Measurements from ENCODE around the gene APRT.
"Not testable (repeated sequence)": the region's sequence is repeated elsewhere in the genome, so short reads cannot be mapped to it uniquely, and the experiment has no call there.

The APRT gene

GRCh38 chr16:88772871-88773811, 38.6 kb downstream of the APRT start:
- DNase-seq (ENCODE audit: low read depth in 2 of 2) = no peak

DNA sequence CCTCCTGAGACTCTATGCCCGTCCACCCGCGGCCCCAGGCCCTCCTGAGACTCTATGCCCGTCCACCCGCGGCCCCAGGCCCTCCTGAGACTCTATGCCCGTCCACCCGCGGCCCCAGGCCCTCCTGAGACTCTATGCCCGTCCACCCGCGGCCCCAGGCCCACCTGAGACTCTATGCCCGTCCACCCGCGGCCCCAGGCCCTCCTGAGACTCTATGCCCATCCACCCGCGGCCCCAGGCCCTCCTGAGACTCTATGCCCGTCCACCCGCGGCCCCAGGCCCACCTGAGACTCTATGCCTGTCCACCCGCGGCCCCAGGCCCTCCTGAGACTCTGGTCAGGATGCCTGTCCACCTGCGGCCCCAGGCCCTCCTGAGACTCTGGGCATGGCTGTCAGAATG, 39.9 kb downstream of the APRT start:
- DNase-seq (ENCODE audit: low read depth in 2 of 2) = not testable (repeated sequence)

DNA sequence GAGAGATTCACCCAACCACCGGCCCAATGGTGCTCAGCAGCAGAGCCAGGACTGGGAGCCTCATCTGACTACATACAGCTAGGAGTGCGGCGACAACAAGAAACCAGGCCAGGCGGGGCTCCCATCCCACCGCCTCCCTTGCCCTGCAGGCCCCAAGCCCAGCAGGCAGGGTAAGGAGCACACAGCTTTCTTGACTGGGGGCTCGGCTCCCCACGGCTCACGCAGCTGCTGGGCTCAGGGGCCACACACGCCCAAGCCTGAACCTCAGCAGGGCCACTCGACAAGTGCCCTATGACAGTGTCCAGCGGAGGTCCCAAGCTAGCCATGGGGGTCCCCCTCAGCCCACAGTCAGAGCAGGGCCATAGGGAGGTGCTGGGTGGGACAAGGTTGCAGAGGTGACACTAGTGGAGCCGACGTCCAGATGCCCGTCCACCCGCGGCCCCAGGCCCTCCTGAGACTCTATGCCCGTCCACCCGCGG, 40.4 kb downstream of the APRT start:
- DNase-seq (ENCODE audit: low read depth in 2 of 2) = no peak

DNA sequence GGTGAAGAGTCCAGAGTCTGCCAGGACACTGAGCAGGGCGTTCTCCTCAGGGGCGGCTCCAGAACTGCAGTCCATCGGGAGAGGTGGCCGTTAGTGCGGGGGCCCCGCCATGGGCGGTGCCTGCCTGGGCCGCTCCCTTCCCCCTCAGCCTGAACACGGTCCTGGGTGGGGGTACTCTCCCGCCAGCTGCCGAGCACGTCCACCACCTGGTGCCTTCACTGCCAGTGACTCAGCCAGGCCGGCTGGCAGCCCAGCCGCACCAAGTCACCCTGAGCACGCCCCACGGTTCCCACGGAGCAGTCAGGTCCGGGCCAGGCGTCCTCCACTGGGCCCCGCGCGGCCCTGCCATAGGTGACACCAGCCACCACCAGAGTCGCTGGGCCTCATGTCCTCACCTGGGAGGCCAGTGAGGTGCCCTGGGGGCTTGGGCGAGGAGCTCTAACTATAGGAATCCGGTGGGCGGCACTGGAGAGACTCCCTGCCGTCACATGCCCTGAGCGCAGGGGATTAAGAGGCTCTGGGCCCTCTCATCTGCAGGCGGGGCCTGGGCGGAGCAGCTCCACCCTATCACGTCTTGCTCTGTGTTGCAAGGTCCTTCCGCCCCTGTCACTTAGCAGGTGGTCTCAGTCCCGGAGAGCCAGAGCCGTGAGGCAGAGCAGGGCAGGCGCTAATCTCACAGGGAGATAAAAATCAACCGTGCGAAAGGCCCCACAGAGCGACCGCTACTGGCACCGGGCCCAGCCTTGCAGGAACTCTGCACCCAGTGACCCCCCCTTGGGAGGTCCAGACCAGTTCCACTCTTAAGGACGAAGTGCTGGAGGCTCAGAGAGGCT, 41.1 kb downstream of the APRT start:
- DNase-seq (ENCODE audit: low read depth in 2 of 2) = no peak

DNA sequence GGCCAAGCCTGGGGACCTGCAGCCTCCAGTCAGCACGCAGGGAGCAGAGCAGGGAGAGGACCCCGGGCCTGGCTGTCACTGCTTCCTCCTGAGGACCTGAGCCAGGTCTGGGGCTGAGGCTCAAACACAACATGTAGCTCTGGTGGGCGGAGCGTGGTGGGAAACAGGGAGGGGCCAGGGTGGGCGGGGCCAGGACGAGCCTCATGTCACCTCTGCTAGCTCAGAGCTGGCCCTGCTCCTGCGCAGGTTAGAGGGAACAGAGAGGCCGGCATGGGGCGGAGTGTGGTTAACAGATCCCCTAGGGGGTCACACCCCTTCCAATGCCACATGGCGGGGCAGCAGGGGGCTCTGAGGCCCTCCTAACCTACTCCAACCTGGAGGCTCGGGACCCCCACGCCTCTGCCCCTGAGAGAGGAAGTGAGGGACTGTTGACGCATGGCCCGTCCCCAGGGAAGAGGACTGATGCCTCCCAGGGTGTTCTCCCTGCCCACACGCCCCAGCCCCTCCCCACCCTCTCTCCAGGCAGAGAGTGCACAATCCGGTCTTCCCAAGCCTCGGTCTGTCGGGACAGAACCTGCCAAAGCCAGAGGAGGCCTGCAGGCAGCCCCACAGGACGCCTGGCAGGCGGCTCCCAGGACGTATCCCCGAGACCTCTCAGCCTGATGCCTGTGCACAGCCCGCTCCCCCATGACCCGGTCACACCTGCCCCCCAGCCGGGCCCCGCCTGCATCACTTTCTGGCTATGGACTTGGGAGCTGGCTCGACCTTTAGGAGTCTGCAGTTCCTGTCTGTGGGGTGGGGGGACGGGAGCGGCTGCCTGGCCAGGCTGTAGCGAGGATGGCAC, 41.9 kb downstream of the APRT start:
- DNase-seq (ENCODE audit: low read depth in 2 of 2) = no peak

DNA sequence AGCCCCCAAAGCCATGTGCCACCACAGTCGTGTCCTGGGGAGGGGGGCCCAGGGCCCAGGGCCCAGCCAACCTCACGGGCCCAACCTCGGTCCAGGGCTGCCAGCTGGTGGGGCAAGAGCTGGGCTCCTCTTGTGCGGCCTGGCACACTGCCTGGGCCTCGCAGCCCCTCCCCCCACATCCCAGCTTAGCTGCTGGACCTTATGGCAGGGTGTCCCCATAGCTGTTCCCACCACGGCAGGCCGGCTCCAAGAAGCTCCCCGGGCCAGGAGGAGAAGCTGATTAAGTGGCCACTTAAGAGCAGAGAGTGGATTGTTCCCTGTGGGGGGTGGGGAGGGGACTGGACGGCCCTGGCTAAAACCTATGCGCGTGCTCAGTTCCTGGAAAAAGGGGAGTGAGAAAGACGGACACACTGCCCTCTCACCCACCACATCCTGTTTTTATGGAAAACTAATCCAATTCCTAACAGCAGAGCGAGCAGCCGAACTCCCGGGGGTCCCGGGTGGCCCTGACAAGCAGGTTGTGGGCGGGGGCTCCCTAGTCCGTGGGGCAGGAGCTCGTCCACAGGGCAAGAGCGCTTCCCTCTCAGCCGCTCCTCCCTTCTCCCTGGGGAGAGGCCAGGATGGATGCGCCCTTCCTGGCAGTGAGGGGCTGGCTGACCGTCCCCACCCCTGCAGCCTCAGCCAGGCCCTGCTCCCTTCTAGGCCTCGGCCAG, 43.5 kb downstream of the APRT start:
- DNase-seq (ENCODE audit: low read depth in 2 of 2) = no peak

- DNase-seq (ENCODE audit: low read depth in 2 of 2) = no peak
Observed at GRCh38 chr16:88767546-88768070, 44.1 kb downstream of the APRT start.

GRCh38 chr16:88766975-88767374, 44.8 kb downstream of the APRT start:
- DNase-seq (ENCODE audit: low read depth in 2 of 2) = no peak

- DNase-seq (ENCODE audit: low read depth in 2 of 2) = no peak
Observed at GRCh38 chr16:88764913-88765349, 46.8 kb downstream of the APRT start.

- no peak for DNase-seq (ENCODE audit: low read depth in 2 of 2)
Observed at GRCh38 chr16:88764080-88764479, 47.6 kb downstream of the APRT start.

DNA sequence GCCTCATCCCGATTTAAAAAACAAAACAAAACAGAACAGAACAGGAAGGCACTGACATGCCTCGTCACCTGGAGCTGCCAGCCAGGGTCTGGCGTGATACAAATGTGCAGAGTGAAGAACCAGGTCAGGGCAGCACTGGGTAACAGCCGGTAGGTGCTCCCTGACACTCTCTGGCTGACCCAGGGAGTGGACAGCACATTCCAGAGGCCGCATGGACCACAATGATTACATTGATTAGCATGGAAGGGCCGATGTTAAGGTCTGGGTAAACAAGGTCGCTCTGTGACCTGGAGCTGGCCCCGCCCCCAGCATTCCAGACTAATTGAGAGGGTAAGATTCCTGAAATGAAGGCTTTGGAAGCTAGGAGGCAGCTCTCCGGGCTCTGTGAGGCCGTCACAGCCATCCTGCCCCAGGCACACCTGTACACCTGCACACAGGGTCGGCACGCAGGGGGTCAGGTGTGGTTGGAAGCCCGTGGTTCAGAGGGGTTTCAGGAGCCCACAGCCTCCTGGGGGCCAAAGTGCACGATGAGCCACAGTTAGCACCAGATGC, 48.1 kb downstream of the APRT start:
- DNase-seq (ENCODE audit: low read depth in 2 of 2) = no peak

DNA sequence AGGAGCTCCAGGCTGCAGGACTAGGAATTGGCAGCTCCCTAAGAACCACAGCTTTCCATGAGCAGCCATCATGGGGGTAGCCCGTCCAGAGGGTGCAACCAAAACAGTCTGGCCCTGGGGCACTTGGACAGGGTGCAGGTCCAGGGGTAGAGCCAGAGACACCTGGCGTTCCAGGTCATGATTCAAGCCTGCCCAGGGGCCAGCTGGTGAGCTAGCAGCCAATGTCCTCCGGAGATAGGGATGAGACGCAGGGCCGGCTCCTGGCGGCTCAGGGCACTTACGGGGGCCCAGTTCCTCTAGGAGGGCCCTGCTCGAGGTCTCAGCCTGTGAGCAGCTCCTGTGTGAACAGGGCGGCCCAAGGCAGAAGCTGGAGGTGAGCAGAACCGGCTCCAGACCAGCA, 48.8 kb downstream of the APRT start:
- DNase-seq (ENCODE audit: low read depth in 2 of 2) = no peak

DNA sequence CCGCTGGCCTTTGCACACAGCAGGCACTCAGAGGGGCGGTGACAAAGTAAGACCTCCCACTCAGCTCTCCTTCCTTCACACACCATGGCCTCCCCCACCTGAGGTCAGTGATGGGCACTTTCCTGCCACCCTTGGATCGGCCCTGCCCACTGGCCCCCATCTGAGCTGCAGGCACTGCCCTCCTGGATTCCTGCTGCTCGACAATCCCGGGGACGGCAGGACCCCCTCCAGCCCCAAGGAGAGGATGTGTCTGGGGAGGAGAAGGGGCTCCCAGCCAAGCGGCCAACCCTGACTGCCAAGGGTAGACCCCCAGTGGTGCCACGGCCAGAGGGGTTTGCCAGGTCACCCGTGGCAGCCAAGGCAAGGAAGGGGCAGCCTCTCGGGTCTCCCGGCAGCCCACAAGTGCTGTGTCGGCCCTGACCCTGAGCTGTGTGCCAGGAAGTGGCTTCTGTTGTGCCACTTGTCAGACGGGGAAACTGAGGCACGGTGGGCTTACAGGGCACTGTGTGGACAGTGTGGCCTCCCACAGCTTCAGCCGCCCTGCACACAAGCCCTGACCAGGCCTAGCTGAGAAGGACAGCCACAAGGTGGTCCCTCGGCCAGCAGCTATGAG, 49.4 kb downstream of the APRT start:
- DNase-seq (ENCODE audit: low read depth in 2 of 2) = no peak

GRCh38 chr16:88761830-88762229, 49.9 kb downstream of the APRT start:
- no peak for DNase-seq (ENCODE audit: low read depth in 2 of 2)

DNA sequence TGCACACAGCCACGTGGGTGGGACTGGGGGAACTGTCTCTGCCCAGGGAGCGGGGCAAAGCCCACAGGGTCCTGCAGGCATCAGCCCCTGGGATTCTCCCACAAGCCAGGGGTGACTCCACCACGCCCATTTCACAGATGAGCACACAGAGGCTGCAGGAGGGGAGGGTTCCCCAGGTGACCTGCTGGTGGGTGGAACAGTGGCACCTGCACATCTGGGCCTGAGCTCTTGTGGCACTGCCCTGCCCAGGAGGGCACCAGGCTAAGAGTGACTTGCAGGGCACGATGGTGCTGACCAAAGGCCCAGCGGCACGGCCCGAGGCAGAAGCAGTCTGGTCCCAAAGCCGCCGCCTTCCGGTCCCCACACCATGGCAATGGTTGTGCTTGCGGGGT, 50.6 kb downstream of the APRT start:
- no peak for DNase-seq (ENCODE audit: low read depth in 2 of 2)

DNA sequence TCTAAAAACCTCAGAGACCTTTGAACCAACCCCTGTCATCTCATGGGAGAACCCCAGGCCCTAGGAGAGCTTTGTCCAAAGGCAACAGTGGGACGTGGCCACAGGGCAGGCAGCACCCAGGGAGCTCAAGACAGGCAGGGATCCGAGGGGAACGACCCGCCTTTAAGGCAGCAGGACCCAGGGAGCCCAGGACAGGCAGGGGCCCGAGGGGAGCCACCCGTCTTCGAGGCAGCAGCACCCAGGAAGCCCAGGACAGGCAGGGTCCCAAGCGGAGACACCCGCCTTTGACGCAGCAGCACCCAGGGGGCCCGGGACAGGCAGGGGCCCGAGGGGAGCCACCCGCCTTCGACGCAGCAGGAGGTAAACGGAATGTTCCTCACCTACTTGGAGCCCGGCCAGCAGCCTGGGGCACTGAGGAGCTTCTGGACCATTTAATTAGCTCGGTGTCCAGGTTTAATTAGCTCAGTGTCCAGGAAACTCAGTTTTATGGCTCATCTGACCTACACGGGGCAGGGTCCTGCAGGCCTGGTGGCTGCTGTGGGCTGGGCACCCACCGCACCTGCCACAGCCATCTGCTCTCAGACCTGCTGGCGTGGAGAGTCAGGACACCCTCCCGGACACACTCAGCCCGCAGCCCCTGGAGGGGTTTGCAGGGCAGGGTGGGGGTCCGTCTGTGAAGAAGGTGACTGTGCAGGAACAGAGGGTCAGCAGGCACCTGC, 51.1 kb downstream of the APRT start:
- DNase-seq (ENCODE audit: low read depth in 2 of 2) = no peak

GRCh38 chr16:88759976-88760350, 51.8 kb downstream of the APRT start:
- no peak for DNase-seq (ENCODE audit: low read depth in 2 of 2)

All from stimulated activated CD4-positive, alpha-beta T cell treated with anti-CD3 and anti-CD28 coated beads, Interleukin-4, amount 100 ng/mL, for 48 hours (primary cell).